ENCODE measurements around the gene NMNAT3. TPM values are rescaled to one million over a fixed set of nuclear protein-coding genes. Genes with fewer than 3 reads are reported as not detected.

NMNAT3 gene
- total and polyA plus RNA-seq, 2 donors from 2014 or later = 6.4 to 13.8 TPM

GRCh38 chr3:139528281-139528680 is 149.5 kb downstream of the NMNAT3 start:
- Histone ChIP-seq H3K36me3 (ENCODE audit: control insufficient read depth in 2 of 3, insufficient read depth in 3 of 3, low read length in 3 of 3) (no peaks in the 10 kb centered on the region), H3K9me3 (ENCODE audit: control insufficient read depth in 2 of 3, insufficient read depth in 1 of 3, low read length in 3 of 3) (no peaks in the 10 kb centered on the region), H3K27me3 (ENCODE audit: control insufficient read depth, insufficient read depth, low read length) (no peaks in the 10 kb centered on the region), H3K4me3 (ENCODE audit: low read length in 3 of 3) (no peak overlapping the region), H3K9ac (ENCODE audit: low read length in 3 of 3) (no peak overlapping the region), H3K27ac (ENCODE audit: low read depth in 2 of 2, low read length in 2 of 2) (no peak overlapping the region), H3K4me1 (ENCODE audit: control insufficient read depth in 2 of 3, insufficient read depth in 2 of 3, low read depth in 1 of 3, low read length in 3 of 3) (no peaks in the 10 kb centered on the region)
- DNase-seq (peak in 1 of 5 donors; percentile 16), FAIRE-seq (no peak)
- intact Hi-C loops (cut with DNase I) = no loop called here
- no peak for TF ChIP-seq CTCF (IDR thresholded peaks at IDR 0.05; ENCODE audit: borderline replicate concordance, extremely low read depth, insufficient read depth)

GRCh38 chr3:139527265-139527664 is 150.5 kb downstream of the NMNAT3 start:
- FAIRE-seq (no peak), DNase-seq (peak in 1 of 5 donors; percentile 11)
- no peak for TF ChIP-seq CTCF (IDR thresholded peaks at IDR 0.05; ENCODE audit: borderline replicate concordance, extremely low read depth, insufficient read depth)
- Histone ChIP-seq H3K36me3 (ENCODE audit: control insufficient read depth in 2 of 3, insufficient read depth in 3 of 3, low read length in 3 of 3) (no peaks in the 10 kb centered on the region), H3K4me3 (ENCODE audit: low read length in 3 of 3) (no peak overlapping the region), H3K9me3 (ENCODE audit: control insufficient read depth in 2 of 3, insufficient read depth in 1 of 3, low read length in 3 of 3) (no peaks in the 10 kb centered on the region), H3K27ac (ENCODE audit: low read depth in 2 of 2, low read length in 2 of 2) (no peak overlapping the region), H3K9ac (ENCODE audit: low read length in 3 of 3) (no peak overlapping the region), H3K27me3 (ENCODE audit: control insufficient read depth, insufficient read depth, low read length) (no peaks in the 10 kb centered on the region), H3K4me1 (ENCODE audit: control insufficient read depth in 2 of 3, insufficient read depth in 2 of 3, low read depth in 1 of 3, low read length in 3 of 3) (no peaks in the 10 kb centered on the region)
- intact Hi-C loops (cut with DNase I) = no loop called here

GRCh38 chr3:139526146-139526545 is 151.6 kb downstream of the NMNAT3 start:
- no peaks in the 10 kb centered on the region for H3K36me3 ChIP-seq (ENCODE audit: control insufficient read depth in 2 of 3, insufficient read depth in 3 of 3, low read length in 3 of 3)
- H3K27me3 ChIP-seq (ENCODE audit: control insufficient read depth, insufficient read depth, low read length) = no peaks in the 10 kb centered on the region
- no peak overlapping the region for H3K27ac ChIP-seq (ENCODE audit: low read depth in 2 of 2, low read length in 2 of 2)
- H3K4me3 ChIP-seq (ENCODE audit: low read length in 3 of 3) = no peak overlapping the region
- no peaks in the 10 kb centered on the region for H3K4me1 ChIP-seq (ENCODE audit: control insufficient read depth in 2 of 3, insufficient read depth in 2 of 3, low read depth in 1 of 3, low read length in 3 of 3)
- no peak for TF ChIP-seq CTCF (IDR thresholded peaks at IDR 0.05; ENCODE audit: borderline replicate concordance, extremely low read depth, insufficient read depth)
- no peaks in the 10 kb centered on the region for H3K9me3 ChIP-seq (ENCODE audit: control insufficient read depth in 2 of 3, insufficient read depth in 1 of 3, low read length in 3 of 3)
- no peak overlapping the region for H3K9ac ChIP-seq (ENCODE audit: low read length in 3 of 3)
- peak in 1 of 5 donors; percentile 11 for DNase-seq
- FAIRE-seq = no peak
- intact Hi-C loops (cut with DNase I) = no loop called here

All from kidney (tissue), 14 donors.